SKM-1 (cell line): Measurements from ENCODE around the gene PER2.

Experiments used
- DNase-seq: peaks from one replicate; lab custom pipeline; 2025; ENCODE audit not compliant: unreplicated experiment; lab: John Stamatoyannopoulos, UW

The PER2 gene

DNA sequence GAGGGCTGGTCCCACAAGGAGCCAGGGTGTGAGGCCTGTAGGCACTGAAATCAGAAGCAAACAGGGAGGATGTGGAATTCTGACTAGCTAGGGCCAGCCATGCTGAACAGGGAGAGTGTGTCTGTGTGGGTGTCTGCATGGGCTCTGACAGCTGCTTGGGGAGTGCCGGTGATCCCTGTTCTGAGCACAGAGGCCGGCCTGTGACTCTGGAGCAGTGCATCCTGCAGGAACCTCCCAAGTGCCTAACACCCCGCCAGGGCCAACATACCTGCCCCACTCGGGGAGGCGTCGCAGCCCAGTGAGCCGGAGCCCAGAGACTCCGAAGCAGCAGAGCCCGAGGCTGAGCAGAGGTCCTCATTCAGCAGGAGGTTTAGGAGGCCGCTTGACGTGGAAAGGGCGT, 37.1 kb downstream of the PER2 start:
- DNase-seq: no peak

DNA sequence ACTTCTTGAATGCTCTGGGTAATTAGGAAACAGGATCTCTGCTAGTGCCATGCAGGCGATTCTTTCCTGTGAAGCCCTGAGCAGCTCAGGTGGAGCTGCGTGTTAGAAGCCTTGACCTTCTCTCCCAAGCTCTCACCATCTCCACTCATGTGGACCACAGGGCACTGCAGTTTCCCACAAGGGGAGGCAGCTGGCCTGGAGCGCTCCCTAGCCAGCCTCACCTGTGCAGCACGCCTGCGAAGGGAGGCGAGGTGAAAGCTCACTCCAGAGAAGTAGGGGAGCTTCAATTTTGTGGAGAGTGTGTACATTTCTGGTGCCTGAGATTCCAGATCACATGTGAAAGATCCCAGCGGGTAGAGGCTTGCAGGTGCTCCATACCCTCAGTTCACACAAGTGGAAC, 37.5 kb downstream of the PER2 start:
- no peak for DNase-seq

- DNase-seq: no peak
Measured at GRCh38 chr2:238247841-238248453, 40.5 kb downstream of the PER2 start.

DNA sequence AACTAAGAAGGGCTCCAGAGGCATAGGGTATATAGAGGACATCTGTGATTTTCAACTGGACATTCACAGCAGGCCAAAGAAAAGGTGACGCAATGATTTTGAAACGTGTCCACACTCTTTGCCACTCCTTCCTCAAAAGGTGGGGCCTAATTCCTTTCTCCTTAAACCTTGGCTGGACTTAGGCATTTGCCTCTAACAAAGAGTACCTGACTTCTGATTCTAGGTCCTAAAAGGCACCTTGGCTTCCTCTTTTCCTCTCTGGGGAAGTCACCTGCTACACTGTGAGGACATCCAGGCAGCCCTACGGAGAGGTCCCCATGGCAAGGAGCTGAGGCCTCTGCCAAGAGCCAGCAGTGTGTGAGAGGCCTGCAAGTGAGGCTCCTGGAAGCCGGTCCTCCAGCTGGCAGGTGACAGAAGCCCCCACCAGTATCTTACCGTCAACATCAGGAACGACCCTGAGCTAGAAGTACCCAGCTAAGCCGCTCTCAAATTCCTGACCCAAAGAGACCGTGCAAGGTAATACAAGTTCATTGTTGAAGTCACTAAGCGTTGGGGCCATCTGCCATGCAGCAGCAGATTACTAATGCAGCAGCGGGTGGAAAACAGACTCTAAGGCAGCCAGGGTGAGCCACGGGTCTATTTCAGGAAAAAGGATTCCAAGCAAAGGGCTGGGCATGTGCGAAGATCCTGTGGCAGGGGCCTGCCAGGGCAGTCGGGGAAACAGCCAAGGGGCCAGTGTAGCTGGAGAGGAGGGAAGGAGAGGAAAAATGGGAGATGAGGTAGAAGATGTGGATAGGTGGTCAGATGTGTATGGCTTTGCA, 41.2 kb downstream of the PER2 start:
- no peak for DNase-seq

DNA sequence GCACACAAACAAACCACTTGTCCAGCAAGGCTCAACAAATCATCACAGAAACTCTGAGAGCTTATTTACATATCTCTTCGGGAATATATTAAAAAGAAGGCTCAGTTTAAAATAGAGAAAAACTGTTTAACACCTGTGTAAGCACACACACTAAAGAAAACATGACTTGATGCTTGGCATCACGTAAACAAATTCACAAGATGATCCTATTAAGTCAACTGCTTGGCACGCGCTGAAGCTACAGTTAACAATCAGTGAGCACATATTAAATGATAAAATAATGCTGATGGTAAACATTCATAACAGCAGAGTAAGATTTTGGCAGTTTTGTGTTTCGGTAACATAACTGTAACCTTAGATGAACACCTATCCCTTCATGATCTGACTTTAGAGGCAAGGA, 44.3 kb downstream of the PER2 start:
- DNase-seq: no peak

GRCh38 chr2:238243496-238244076, 44.8 kb downstream of the PER2 start:
- no peak for DNase-seq

- no peak for DNase-seq
Measured at GRCh38 chr2:238242731-238243495, 45.5 kb downstream of the PER2 start.

GRCh38 chr2:238241970-238242369, 46.4 kb downstream of the PER2 start:
- DNase-seq: no peak

- no peak for DNase-seq
Measured at GRCh38 chr2:238240757-238241711, 47.4 kb downstream of the PER2 start.

- DNase-seq: peak; percentile 77
Measured at GRCh38 chr2:238239863-238240756, 48.3 kb downstream of the PER2 start, which contains the start of gene HES6. Gene HES6 (minus strand): TSS chr2:238240038. CDS start chr2:238239905, 133 bp downstream.

DNA sequence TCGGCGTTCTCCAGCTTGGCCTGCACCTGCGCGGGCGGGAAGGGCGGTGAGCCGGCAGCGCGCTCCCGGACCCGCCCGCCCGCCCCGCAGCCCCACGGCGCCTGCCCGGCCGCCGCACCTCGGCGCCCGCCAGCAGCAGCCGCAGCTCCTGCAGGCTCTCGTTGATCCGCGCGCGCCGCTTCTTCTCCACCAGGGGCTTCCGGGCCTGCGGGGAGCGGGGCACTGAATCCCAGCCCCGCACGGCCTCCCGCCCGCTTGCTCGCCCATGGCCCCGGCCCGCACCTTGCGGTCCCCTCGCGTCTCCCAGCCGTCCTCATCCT, 48.9 kb downstream of the PER2 start:
- DNase-seq: no peak

DNA sequence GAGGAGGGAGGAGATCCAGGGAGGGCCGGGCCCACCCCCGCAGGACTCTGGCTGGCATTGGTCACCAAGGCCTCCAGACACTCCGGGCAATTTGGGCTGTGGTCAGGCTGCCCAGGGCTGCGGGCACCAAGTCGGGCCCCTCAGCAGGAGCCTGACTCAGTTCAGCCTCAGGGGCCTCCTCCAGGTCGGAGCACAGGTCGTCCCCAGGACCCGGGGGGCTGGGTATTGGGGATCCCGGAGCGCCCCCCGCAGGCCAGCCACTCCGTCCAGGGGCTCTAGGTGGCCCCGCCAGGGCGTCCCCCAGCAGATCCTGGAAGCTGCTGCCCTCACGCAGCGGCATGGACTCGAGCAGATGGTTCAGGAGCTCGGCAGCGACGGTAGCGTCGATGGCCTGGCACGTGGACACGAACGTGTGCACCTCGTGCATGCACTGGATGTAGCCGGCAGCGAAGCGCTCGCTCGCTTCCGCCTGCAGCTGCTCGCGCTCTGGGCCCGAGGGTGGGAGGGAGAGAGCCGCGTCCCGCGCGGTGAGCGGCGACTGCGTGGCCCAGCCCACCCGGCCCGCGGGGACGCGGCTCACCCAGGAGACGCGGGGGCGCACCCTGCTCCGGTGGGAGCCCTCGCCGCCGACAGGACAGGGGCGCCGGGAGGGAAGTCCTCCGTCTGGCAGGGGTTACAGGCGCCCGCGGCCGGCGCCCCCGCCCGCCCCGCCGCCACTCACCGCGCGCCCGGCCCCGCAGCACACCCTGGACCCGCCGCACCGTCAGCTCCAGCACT, 49.5 kb downstream of the PER2 start:
- DNase-seq: no peak

DNA sequence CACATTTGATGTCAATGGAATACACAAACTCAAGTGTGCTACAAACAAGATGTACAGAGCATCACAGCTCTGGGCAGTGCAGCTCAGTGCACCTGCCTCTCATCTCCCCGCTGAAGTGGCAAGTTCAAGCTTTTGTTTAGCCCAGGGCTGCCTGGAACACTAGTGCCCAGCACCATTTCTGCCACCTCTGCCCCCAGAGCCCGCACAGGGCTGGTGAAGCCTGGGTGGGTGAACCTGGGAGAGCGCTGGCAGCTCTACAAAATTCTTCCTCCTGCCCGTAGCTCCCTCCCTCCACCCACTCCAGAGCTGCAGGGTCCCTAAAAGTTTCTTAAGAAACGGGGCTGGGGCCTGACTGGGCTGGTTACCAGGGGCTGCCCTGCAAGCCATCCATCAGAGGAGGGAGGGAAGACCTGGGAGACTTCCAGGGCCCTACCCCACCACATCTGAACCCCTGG, 50.1 kb downstream of the PER2 start:
- no peak for DNase-seq

DNA sequence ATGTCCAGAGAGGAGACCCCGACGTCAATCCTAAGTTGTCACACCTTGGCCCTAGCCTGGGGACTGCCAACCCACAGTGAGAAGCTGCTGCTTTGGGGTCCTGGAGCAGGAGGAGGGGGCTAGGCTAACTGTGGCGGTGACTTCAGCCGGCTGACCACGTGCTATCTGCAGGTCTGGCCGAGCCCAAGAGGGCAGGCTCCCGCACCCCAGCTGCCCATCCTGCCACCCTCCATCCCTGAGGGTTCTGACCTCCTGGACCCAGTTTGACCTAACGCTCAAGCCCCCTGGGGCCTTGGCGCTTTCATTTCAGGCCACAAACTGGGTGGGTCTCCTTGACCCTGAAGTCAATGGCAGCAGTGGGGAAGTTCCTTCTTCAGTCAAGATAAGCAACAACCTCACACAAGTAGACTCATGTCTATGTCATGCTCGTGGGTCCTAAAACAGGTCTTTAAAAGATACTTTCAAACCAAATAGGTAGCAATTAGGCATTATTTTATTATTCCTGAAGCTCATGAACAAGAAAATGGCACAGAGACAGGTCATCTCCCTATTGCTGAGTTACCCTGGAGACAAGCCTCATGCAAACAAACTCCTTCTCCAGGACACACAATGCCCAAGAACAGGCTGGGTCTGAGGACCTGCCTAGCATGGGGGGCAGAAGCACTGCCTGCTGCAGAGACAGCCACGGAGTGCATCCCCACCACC, 50.8 kb downstream of the PER2 start:
- DNase-seq: no peak

- no peak for DNase-seq
Measured at GRCh38 chr2:238236571-238236970, 51.8 kb downstream of the PER2 start.

DNA sequence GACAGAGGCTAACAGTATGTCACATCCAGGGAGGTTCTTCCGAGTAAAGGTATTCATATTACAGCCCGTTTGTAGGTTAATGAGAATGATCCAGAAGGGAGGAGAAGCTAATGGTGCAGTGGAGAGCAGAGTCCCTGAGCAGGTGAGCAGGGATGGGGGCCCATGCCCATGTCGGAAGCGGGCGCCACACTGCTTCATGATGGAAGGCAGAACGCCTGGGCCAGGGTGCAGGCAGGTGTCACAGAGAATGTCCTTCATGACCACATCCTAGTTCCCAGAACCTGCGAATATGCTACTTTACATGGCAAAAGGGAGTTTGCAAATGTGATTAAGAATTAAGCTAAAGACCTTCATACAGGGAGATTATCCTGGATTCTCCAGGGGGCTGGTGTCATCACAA, 52.6 kb downstream of the PER2 start:
- DNase-seq: no peak

DNA sequence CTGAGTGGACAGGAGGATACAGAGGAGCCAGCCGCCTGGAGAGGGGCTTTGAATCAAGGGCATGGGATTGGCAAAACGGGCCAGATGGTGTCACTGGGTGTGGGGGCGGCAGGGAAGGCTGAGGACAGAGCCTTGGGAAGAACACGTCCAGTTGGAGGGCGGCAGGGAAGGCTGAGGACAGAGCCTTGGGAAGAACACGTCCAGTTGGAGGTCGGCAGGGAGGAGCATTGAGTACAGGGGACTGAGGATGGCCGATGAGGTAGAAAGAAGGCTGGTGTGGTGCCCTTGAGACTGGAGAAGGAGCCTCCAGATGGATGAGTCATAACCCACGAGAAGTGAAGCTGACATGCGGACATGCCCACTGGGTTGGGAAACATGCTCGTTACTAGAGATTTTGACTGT, 53.1 kb downstream of the PER2 start:
- no peak for DNase-seq

DNA sequence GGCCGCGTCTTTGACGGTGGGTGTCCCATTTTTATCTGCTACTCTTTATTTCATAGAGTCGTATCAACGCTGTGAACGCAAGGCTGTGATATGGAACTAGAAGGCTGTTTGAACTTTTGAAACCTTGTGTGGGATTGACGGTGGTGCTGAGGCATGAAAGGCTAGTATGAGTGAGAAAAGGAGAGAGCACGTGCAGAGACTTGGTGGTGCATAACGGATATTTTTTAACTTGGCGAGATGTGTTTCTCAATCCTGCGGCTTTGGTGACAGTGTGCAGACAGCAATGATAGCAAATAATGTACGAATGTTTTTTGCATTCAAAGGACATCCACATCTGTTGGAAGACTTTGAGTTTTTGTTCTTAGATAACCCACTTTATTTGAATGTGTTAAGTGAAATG, 54.8 kb downstream of the PER2 start:
- no peak for DNase-seq
